Karpas-422 (cell line): ENCODE data around the gene BEND7. TPM values are rescaled to one million over a fixed set of nuclear protein-coding genes. Genes with fewer than 3 reads are reported as not detected.

Experiments used
- DNase-seq: peaks from one replicate; pipeline ENCODE4 v3.0.0-alpha.2; 2015
- H2AFZ ChIP-seq: fragments of 200-600 bp; sonication (generic); 2 replicates; pipeline ENCODE4 v1.6.1; 2014; ENCODE audit warnings: antibody characterized with exemption, low read length, mixed read lengths
- H3K27ac ChIP-seq: fragments of 200-600 bp; sonication (generic); 2 replicates; pipeline ENCODE4 v1.5.1; 2014; ENCODE audit warnings: mild to moderate bottlenecking, low read length, moderate library complexity
- H3K27me3 ChIP-seq: fragments of 200-600 bp; sonication (generic); 2 replicates; pipeline ENCODE4 v1.6.1; 2014; ENCODE audit warnings: low read length, mixed read lengths
- H3K36me3 ChIP-seq: fragments of 200-600 bp; sonication (generic); 2 replicates; pipeline ENCODE4 v1.6.1; 2014; ENCODE audit warnings: low read length, mixed read lengths; ENCODE audit not compliant: insufficient read depth
- H3K4me1 ChIP-seq: fragments of 200-600 bp; sonication (generic); 2 replicates; pipeline ENCODE4 v1.6.1; 2014; ENCODE audit warnings: mild to moderate bottlenecking, low read length, mixed read lengths
- H3K4me2 ChIP-seq: fragments of 200-600 bp; sonication (generic); 2 replicates; pipeline ENCODE4 v1.6.1; 2014; ENCODE audit warnings: low read length, low read depth, mild to moderate bottlenecking; ENCODE audit not compliant: poor library complexity, severe bottlenecking
- H3K4me3 ChIP-seq: fragments of 200-600 bp; sonication (generic); 2 replicates; pipeline ENCODE4 v1.5.1; 2014; ENCODE audit warnings: mild to moderate bottlenecking, antibody characterized with exemption, low read length, mixed read lengths
- H3K79me2 ChIP-seq: fragments of 200-600 bp; sonication (generic); 2 replicates; pipeline ENCODE4 v1.6.1; 2014; ENCODE audit warnings: mild to moderate bottlenecking, low read length, mixed read lengths
- H3K9ac ChIP-seq: fragments of 200-600 bp; sonication (generic); 2 replicates; pipeline ENCODE4 v1.6.0; 2014; ENCODE audit warnings: low read length
- H3K9me2 ChIP-seq: fragments of 200-600 bp; sonication (generic), shearing (Covaris generic); replicated peaks from 2 replicates; pipeline ENCODE4 v1.6.0; 2014; ENCODE audit warnings: mild to moderate bottlenecking, low read length, moderate library complexity; ENCODE audit not compliant: insufficient read depth
- H3K9me3 ChIP-seq: fragments of 300-700, 200-600 bp; sonication (generic); 2 replicates; pipeline ENCODE4 v1.6.1; 2014; ENCODE audit warnings: low read length, mixed read lengths
- H4K20me1 ChIP-seq: fragments of 200-600 bp; sonication (generic); 2 replicates; pipeline ENCODE4 v1.6.1; 2014; ENCODE audit warnings: mild to moderate bottlenecking, antibody characterized with exemption, low read length, low read depth; ENCODE audit not compliant: insufficient read depth
- total RNA-seq: library from RNA; depleted of rRNA; stranded (reverse); fragments of >200 nt; shearing (Covaris generic); gene quantifications from 2 replicates; pipeline ENCODE4 v1.2.3, GENCODE V29; 2014; ENCODE audit warnings: low replicate concordance

Gene BEND7
- total RNA-seq, 1 experiment from 2014 or later: not detected

DNA sequence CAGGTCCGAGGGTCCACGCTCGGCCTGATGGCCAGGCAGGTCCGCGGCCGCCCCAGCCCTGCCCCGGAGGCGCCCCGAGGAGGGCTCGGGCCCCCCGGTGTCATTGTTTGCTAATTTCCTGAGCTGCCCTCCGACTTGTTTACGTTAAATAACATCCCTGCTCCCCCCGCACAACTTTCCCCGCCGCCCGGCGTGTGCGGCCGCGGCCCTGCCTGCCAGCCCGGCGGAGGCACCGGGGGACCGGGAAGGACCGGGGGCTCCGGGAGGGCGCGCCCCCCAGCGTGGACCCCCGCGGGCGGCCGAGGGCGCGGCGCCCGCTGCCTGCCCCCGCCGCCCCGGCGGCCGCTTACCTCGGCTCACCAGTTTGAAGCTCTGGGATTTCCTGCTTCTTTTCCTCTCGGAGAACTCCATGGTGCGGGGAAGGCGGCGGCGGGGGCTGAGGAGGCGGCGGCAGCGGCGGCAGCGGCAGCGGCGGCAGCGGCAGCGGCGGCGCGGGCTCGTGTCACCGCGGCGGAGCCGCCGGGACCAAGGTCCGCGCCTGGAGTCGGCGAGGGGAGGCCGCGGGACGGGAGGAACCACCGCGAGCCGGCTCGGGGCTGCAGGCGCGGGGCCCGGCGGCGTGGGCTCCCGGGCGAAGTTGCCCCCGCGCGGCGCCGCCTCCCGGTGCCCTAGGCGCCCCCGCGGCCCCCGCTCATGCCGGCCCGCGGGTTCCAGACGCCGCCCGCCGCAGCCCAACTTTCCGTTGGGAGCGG lies 515 bp downstream of the BEND7 start:
- no peak overlapping the region for H3K4me3 ChIP-seq
- H3K4me1 ChIP-seq: no peaks in the 10 kb centered on the region
- H3K4me2 ChIP-seq: no peak overlapping the region
- H4K20me1 ChIP-seq: no peaks in the 10 kb centered on the region
- H3K27ac ChIP-seq: no peak overlapping the region
- H3K79me2 ChIP-seq: no peaks in the 10 kb centered on the region
- no peak for DNase-seq
- H3K9me3 ChIP-seq: no peaks in the 10 kb centered on the region
- no peak overlapping the region for H3K9ac ChIP-seq
- H3K9me2 ChIP-seq: no peaks in the 10 kb centered on the region
- 0 out of 2 replicates have a peak, but pooled peaks cover 2% of the 10 kb centered on the region for H3K27me3 ChIP-seq
- H3K36me3 ChIP-seq: no peaks in the 10 kb centered on the region
- no peak overlapping the region for H2AFZ ChIP-seq

DNA sequence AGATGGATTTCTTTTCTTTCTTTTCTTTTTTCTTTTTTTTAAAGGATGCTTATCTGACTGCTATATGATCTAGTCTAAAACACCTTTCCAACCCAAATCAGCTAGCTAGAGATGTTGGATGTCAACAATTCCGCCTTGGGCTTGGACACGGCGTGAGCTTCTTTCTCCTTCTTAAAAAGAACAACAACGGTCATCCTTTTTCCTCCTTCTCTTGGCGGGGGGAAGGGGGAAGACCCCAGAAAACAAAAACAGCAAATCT lies 1.0 kb downstream of the BEND7 start:
- H3K4me2 ChIP-seq: no peak overlapping the region
- H3K4me1 ChIP-seq: no peaks in the 10 kb centered on the region
- H3K4me3 ChIP-seq: no peak overlapping the region
- no peaks in the 10 kb centered on the region for H4K20me1 ChIP-seq
- DNase-seq: no peak
- H3K36me3 ChIP-seq: no peaks in the 10 kb centered on the region
- 0 out of 2 replicates have a peak, but pooled peaks cover 2% of the 10 kb centered on the region for H3K27me3 ChIP-seq
- H3K9me2 ChIP-seq: no peaks in the 10 kb centered on the region
- no peak overlapping the region for H2AFZ ChIP-seq
- no peaks in the 10 kb centered on the region for H3K79me2 ChIP-seq
- no peak overlapping the region for H3K9ac ChIP-seq
- H3K9me3 ChIP-seq: no peaks in the 10 kb centered on the region
- no peak overlapping the region for H3K27ac ChIP-seq

DNA sequence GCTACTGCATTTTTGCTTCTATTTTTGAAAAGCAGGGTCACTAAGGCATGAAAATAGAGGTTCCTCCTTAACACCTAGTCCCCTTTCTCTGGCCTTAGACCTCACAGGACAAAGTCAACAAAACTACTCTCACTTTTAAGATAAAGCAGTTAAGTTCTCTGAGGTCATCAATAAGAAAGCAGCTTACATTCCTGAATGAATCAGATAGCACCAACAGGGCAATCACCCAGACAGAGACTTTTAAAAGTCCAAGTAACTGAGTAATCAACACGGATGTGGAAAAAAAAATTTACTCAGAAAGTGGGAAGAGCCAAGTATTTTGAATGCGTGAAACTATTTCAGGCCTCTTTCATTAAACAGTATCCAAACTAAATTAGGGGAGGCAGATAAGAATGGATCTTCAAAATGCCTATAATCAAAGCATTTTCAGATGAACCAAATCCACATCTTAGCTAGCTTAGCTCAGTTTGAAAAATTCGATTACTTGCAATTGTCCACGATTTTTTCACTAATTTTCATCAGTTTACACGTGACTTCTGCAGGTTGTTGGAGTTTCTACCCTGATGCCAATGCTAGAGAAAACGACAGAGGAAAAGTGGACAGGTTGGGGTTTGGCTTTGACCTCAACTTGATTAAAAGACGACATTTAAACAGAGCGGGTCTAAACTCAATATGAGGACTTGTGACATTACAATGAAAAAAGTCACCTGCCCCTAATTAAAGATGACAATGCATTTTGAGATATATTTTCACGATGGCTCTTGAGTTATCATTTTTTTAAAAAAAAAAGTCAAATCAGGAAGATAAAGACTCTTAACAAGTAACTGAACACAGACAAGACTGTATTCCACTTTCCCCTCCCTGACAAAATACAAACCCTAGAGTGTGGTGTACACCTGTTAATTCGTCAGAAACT lies 1.6 kb downstream of the BEND7 start:
- H3K4me1 ChIP-seq: no peaks in the 10 kb centered on the region
- no peaks in the 10 kb centered on the region for H3K36me3 ChIP-seq
- H3K4me2 ChIP-seq: no peak overlapping the region
- H3K9me3 ChIP-seq: no peaks in the 10 kb centered on the region
- no peaks in the 10 kb centered on the region for H3K79me2 ChIP-seq
- H3K27ac ChIP-seq: no peak overlapping the region
- H3K9me2 ChIP-seq: no peaks in the 10 kb centered on the region
- H3K27me3 ChIP-seq: 0 out of 2 replicates have a peak, but pooled peaks cover 2% of the 10 kb centered on the region
- H3K9ac ChIP-seq: no peak overlapping the region
- DNase-seq: no peak
- no peak overlapping the region for H3K4me3 ChIP-seq
- no peak overlapping the region for H2AFZ ChIP-seq
- no peaks in the 10 kb centered on the region for H4K20me1 ChIP-seq

DNA sequence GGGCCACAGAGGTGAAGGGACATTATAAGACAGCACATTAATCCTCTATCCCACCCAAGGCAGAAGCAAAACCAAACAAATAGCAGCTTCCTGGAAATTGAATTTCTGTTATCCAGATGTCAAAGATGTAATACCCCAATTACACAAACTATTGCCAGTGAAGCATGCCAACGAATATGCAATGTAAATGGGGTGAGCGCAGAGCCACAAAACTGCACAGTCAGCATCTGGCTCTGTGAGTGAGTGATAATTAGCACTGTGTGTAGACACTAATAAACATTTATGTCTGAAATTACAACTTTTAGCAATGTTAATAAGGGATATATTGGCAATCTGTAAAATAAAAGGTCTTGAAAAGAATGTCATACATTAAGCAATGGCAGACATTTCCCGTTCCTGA lies 3.2 kb downstream of the BEND7 start:
- H2AFZ ChIP-seq: no peak overlapping the region
- H3K4me1 ChIP-seq: no peaks in the 10 kb centered on the region
- no peak overlapping the region for H3K4me2 ChIP-seq
- H3K9me2 ChIP-seq: no peaks in the 10 kb centered on the region
- no peaks in the 10 kb centered on the region for H3K79me2 ChIP-seq
- no peaks in the 10 kb centered on the region for H3K36me3 ChIP-seq
- DNase-seq: no peak
- no peak overlapping the region for H3K9ac ChIP-seq
- no peak overlapping the region for H3K4me3 ChIP-seq
- H3K9me3 ChIP-seq: no peaks in the 10 kb centered on the region
- H3K27me3 ChIP-seq: peaks cover 2% of the 10 kb centered on the region; the same call in 1 of the 2 replicates
- H3K27ac ChIP-seq: no peak overlapping the region
- H4K20me1 ChIP-seq: no peaks in the 10 kb centered on the region

DNA sequence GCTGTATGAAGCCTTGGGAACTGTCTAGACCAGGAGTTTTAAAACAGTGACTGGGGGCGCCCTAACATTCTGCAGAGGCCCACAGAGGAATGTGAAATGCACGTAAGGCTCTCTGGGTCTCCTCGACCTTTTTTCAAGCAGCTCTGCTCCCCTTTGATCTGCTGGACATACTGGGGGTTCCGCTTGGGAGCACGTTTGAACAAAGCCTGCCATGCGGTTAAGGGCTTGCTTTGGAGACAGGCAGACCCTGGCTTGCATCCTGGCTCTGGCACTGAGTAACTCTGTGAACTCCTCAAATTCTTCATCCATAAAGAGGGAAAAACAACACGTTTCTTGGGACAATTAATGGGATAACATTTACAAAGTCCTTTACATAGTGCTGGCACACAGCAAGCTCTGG lies 7.8 kb downstream of the BEND7 start:
- DNase-seq: no peak
- Histone ChIP-seq H3K9ac (no peak overlapping the region), H3K79me2 (no peaks in the 10 kb centered on the region), H3K9me3 (no peaks in the 10 kb centered on the region), H4K20me1 (no peaks in the 10 kb centered on the region), H3K4me1 (no peaks in the 10 kb centered on the region), H3K9me2 (no peaks in the 10 kb centered on the region), H3K27me3 (peaks cover 2% of the 10 kb centered on the region; the same call in 1 of the 2 replicates), H2AFZ (no peak overlapping the region), H3K27ac (no peak overlapping the region), H3K36me3 (no peaks in the 10 kb centered on the region), H3K4me2 (no peak overlapping the region), H3K4me3 (no peak overlapping the region)

DNA sequence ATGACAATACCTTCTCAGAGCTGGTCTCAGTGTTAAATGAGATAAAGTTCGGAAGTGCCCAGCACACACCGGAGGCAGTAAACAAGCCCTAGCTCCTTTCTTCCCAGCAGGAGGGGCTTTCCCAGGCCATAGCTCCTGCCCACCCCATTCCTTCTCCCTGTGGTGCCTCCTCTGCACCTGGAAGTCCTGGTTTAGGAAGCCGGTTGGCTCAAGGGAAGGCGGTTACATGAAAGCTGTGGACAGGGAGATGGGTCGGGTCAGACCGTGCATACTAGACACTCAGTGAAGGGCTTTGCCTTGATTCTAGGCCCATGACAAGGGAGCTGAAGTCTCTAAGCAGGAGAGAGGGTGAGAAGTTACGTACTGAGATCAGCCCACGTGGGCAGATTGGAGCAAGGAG lies 8.6 kb downstream of the BEND7 start:
- Histone ChIP-seq H3K4me1 (no peaks in the 10 kb centered on the region), H2AFZ (no peak overlapping the region), H3K9ac (no peak overlapping the region), H3K9me3 (no peaks in the 10 kb centered on the region), H3K27me3 (no peaks in the 10 kb centered on the region; the same call in 1 of the 2 replicates), H3K27ac (no peak overlapping the region), H3K4me2 (no peak overlapping the region), H4K20me1 (no peaks in the 10 kb centered on the region), H3K36me3 (no peaks in the 10 kb centered on the region), H3K4me3 (no peak overlapping the region), H3K79me2 (no peaks in the 10 kb centered on the region), H3K9me2 (no peaks in the 10 kb centered on the region)
- no peak for DNase-seq

DNA sequence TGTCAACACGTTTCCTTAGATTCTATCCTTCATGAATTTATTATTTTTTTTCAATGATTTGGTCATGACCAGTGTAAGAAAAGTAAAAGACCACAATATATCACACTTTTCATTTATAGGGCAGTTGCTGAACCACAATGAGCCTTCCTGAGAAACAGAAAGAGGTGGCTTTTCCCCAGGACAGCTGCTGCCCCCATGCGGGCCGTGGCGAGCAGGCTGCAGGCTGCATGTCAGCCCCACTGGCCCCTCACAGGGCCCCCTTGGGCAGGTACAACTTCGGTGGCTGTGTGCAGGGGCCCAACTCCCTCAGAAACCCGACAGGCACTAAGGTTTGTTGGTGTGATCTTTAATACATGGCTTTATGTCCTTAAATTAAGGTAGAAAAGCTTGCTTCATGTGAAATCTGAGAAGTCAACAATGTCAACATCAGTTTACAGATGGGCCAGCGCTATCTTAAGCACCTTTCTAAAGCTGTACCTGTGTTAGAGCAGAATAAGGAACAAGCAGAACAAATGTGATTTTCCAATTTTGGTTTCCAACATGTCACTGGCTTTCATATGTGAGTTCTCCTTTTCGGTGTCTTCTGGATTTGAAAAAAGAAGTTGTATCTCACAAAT lies 10.6 kb downstream of the BEND7 start:
- DNase-seq: no peak
- H3K4me1 ChIP-seq: no peaks in the 10 kb centered on the region
- no peak overlapping the region for H3K4me2 ChIP-seq
- H2AFZ ChIP-seq: no peak overlapping the region
- no peaks in the 10 kb centered on the region for H3K36me3 ChIP-seq
- H3K27me3 ChIP-seq: no peaks in the 10 kb centered on the region; the same call in 1 of the 2 replicates
- no peaks in the 10 kb centered on the region for H3K79me2 ChIP-seq
- no peaks in the 10 kb centered on the region for H4K20me1 ChIP-seq
- H3K27ac ChIP-seq: no peak overlapping the region
- H3K4me3 ChIP-seq: no peak overlapping the region
- H3K9ac ChIP-seq: no peak overlapping the region
- no peaks in the 10 kb centered on the region for H3K9me3 ChIP-seq
- no peaks in the 10 kb centered on the region for H3K9me2 ChIP-seq

DNA sequence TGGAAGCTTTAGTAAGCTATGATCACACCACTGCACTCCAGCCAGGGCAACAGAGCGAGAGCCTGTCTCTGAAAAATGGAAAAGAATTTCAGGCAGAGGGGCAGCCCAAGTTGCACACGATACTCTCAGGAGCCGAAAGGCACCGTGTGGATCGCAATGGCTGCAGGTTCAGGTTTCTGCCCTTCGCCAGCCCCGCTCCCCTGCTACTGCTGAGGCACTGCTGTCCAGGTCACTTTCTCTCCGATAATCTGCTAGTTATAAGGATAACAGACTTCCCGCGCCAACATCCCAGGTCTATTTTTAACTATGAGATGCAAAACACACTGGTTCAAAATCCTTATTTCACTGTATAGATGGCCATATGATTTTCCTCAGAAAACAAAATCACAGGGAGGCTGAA lies 11.1 kb downstream of the BEND7 start:
- Histone ChIP-seq H3K9me3 (no peaks in the 10 kb centered on the region), H2AFZ (no peak overlapping the region), H3K4me3 (no peak overlapping the region), H3K4me1 (no peaks in the 10 kb centered on the region), H3K27ac (no peak overlapping the region), H3K9me2 (no peaks in the 10 kb centered on the region), H3K4me2 (no peak overlapping the region), H3K36me3 (no peaks in the 10 kb centered on the region), H3K9ac (no peak overlapping the region), H3K27me3 (no peaks in the 10 kb centered on the region; the same call in 1 of the 2 replicates), H4K20me1 (no peaks in the 10 kb centered on the region), H3K79me2 (no peaks in the 10 kb centered on the region)
- DNase-seq: no peak
